GM23248 (cell line): Measurements from ENCODE around the gene LILRB2.

Source experiments
- EZH2 ChIP-seq: fragments of 200-600 bp; sonication (generic); IDR thresholded peaks from 2 replicates; pipeline ENCODE4 v1.6.1; 2018; ENCODE audit warnings: antibody characterized with exemption, mild to moderate bottlenecking; ENCODE audit not compliant: insufficient read depth, poor library complexity, severe bottlenecking
- EZH2phosphoT487 ChIP-seq: fragments of 200-600 bp; sonication (generic); IDR thresholded peaks from 2 replicates; pipeline ENCODE4 v1.6.1; 2018; ENCODE audit warnings: antibody characterized with exemption, moderate library complexity, mild to moderate bottlenecking, low read depth; ENCODE audit not compliant: insufficient read depth

DNA sequence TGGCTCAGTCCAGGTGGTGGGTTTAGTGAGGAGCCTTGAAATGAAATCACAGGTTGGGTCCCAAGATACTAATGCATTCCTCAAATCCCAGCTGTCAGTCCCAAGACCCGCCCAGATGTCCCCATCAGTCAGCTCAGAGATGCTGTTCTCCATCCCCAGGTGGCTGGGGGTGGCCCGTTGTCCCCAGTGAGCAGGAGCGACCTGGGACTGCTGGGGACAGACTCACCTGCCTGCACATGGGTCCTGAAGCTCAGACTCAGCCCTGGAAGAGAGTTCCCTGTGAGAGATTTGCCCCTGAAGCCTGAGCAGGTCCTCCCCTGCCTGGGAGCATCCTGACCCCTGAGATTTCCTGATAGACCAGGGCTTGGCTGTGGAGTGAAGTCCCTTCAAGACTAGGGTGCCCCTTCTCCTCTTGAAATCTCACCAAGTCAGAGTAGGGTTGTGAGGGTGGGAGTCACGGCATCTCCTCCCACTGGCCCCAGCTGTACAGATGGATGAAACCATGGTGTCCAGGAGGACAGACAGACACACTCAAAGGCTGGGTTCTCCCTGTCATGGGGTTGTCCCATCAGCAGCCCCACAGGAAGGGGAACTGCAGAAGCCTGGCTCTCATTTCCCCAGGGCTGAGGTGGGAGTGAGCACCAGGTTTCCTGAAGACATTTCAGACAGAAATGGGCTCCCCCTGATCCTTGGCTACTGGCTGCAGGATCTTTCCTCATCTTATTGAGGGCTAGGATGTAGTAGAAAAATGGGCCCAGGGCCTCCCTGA lies 17.6 kb upstream of the LILRB2 start:
- TF ChIP-seq EZH2, result no peak
- TF ChIP-seq EZH2phosphoT487, result no peak
